ENCODE measurements around the gene SSUH2. TPM values are rescaled to one million over a fixed set of nuclear protein-coding genes. Genes with fewer than 3 reads are reported as not detected.
A peak's percentile ranks its signal among the peaks of the same experiment; 100 is the strongest.
"Not testable (repeated sequence)": the region's sequence is repeated elsewhere in the genome, so short reads cannot be mapped to it uniquely, and the experiment has no call there.

The SSUH2 gene
- total RNA-seq = under 1 TPM in 1 of 4 donors, not detected in 3; 0.62 TPM

- H3K4me1 ChIP-seq = no peaks in the 10 kb centered on the region
- TF ChIP-seq POLR2A (IDR thresholded peaks at IDR 0.05) = no peak
- TF ChIP-seq POLR2AphosphoS5 (IDR thresholded peaks at IDR 0.05) = no peak
- TF ChIP-seq EP300 (IDR thresholded peaks at IDR 0.05) = no peak
- no peaks in the 10 kb centered on the region for H3K9me3 ChIP-seq
- no peaks in the 10 kb centered on the region for H3K36me3 ChIP-seq
- no peak for DNase-seq (ENCODE audit: low spot score in 2 of 2)
- no peak within 1 kb of the TSS for H3K27ac ChIP-seq
- peaks cover 2% of the 10 kb centered on the region for H3K27me3 ChIP-seq
- 77% methylated on average over 7 of the region's 8 CpGs for WGBS
- no peak within 1 kb of the TSS for H3K4me3 ChIP-seq
Measured at GRCh38 chr3:8644748-8645390, at the start of gene SSUH2. TSS of gene SSUH2 (minus strand) at chr3:8644798. CDS start at chr3:8644758, 40 bp downstream.

GRCh38 chr3:8691295-8691694 lies 46.7 kb upstream of the SSUH2 start:
- H3K9me3 ChIP-seq; H3K4me3 ChIP-seq; H3K27me3 ChIP-seq; DNase-seq (ENCODE audit: low spot score in 2 of 2); H3K27ac ChIP-seq; H3K36me3 ChIP-seq; H3K4me1 ChIP-seq: not testable (repeated sequence)
- WGBS = 73% methylated on average over 9 of the region's 9 CpGs

- not testable (repeated sequence) for H3K9me3 ChIP-seq; H3K4me3 ChIP-seq; H3K27ac ChIP-seq; DNase-seq (ENCODE audit: low spot score in 2 of 2); H3K27me3 ChIP-seq; H3K4me1 ChIP-seq; H3K36me3 ChIP-seq
- WGBS = 88% methylated on average over 6 of the region's 6 CpGs
Measured at GRCh38 chr3:8684992-8685391, 40.4 kb upstream of the SSUH2 start.

GRCh38 chr3:8682850-8683574 lies 38.4 kb upstream of the SSUH2 start:
- H3K9me3 ChIP-seq; H3K27ac ChIP-seq; H3K4me1 ChIP-seq; H3K4me3 ChIP-seq; H3K36me3 ChIP-seq; DNase-seq (ENCODE audit: low spot score in 2 of 2): not testable (repeated sequence)
- 51% methylated on average over 18 of the region's 19 CpGs for whole genome bisulfite sequencing
- H3K27me3 ChIP-seq = peaks cover 24% of the 10 kb centered on the region

GRCh38 chr3:8681881-8682538 lies 37.4 kb upstream of the SSUH2 start:
- WGBS = 62% methylated on average over 5 of the region's 9 CpGs
- not testable (repeated sequence) for DNase-seq (ENCODE audit: low spot score in 2 of 2); H3K9me3 ChIP-seq; H3K4me3 ChIP-seq; H3K27ac ChIP-seq; H3K36me3 ChIP-seq; H3K4me1 ChIP-seq
- H3K27me3 ChIP-seq = peaks cover 30% of the 10 kb centered on the region

- no peak for DNase-seq (ENCODE audit: low spot score in 2 of 2)
- TF ChIP-seq POLR2AphosphoS5 (IDR thresholded peaks at IDR 0.05) = no peak
- no peak for TF ChIP-seq EP300 (IDR thresholded peaks at IDR 0.05)
- no peak for TF ChIP-seq CTCF (IDR thresholded peaks at IDR 0.05)
- no peak for TF ChIP-seq POLR2A (IDR thresholded peaks at IDR 0.05)
- peaks cover 4% of the 10 kb centered on the region for H3K4me1 ChIP-seq
- H3K4me3 ChIP-seq = no peak overlapping the region
- no peaks in the 10 kb centered on the region for H3K36me3 ChIP-seq
- no CpG with 5 or more reads among the region's 22 CpGs for WGBS
- no peak overlapping the region for H3K27ac ChIP-seq
- peaks cover 34% of the 10 kb centered on the region for H3K27me3 ChIP-seq
- no peaks in the 10 kb centered on the region for H3K9me3 ChIP-seq
Measured at GRCh38 chr3:8681349-8681748, 36.8 kb upstream of the SSUH2 start.

- not testable (repeated sequence) for DNase-seq (ENCODE audit: low spot score in 2 of 2); H3K4me1 ChIP-seq; H3K36me3 ChIP-seq; H3K27ac ChIP-seq; H3K9me3 ChIP-seq; H3K4me3 ChIP-seq
- 59% methylated on average over 11 of the region's 13 CpGs for WGBS
- peaks cover 34% of the 10 kb centered on the region for H3K27me3 ChIP-seq
Measured at GRCh38 chr3:8679817-8680553, 35.4 kb upstream of the SSUH2 start.

- H3K27ac ChIP-seq = no peak overlapping the region
- WGBS = 31% methylated on average over 6 of the region's 19 CpGs
- peak overlapping the region; percentile 10 for H3K4me3 ChIP-seq
- no peaks in the 10 kb centered on the region for H3K36me3 ChIP-seq
- H3K9me3 ChIP-seq = no peaks in the 10 kb centered on the region
- peaks cover 4% of the 10 kb centered on the region for H3K4me1 ChIP-seq
- peaks cover 34% of the 10 kb centered on the region for H3K27me3 ChIP-seq
- TF ChIP-seq EP300 (IDR thresholded peaks at IDR 0.05) (no peak), POLR2AphosphoS5 (IDR thresholded peaks at IDR 0.05) (no peak), POLR2A (IDR thresholded peaks at IDR 0.05) (no peak), CTCF (IDR thresholded peaks at IDR 0.05) (no peak)
- no peak for DNase-seq (ENCODE audit: low spot score in 2 of 2)
Measured at GRCh38 chr3:8678751-8679150, 34.2 kb upstream of the SSUH2 start.

GRCh38 chr3:8677258-8677657 lies 32.7 kb upstream of the SSUH2 start:
- 83% methylated on average over 4 of the region's 6 CpGs for WGBS
- DNase-seq (ENCODE audit: low spot score in 2 of 2) = not testable (repeated sequence)

GRCh38 chr3:8675591-8675990 lies 31.0 kb upstream of the SSUH2 start:
- not testable (repeated sequence) for H3K27ac ChIP-seq; H3K4me3 ChIP-seq; DNase-seq (ENCODE audit: low spot score in 2 of 2); H3K4me1 ChIP-seq; H3K36me3 ChIP-seq; H3K9me3 ChIP-seq
- WGBS = 74% methylated on average over 6 of the region's 7 CpGs
- H3K27me3 ChIP-seq = peaks cover 24% of the 10 kb centered on the region

More at GRCh38 chr3:8677258-8677657, 32.7 kb upstream of the SSUH2 start:
- not testable (repeated sequence) for H3K27ac ChIP-seq, H3K4me3 ChIP-seq, H3K9me3 ChIP-seq, H3K4me1 ChIP-seq, H3K36me3 ChIP-seq
- H3K27me3 ChIP-seq = peaks cover 34% of the 10 kb centered on the region

All from suprapubic skin (tissue), 4 donors.